HepG2 (cell line): ENCODE results near the gene HINT2. TPM values are rescaled to one million over a fixed set of nuclear protein-coding genes. Genes with fewer than 3 reads are reported as not detected.

Experiments
- BATF2 ChIP-seq: sonication (generic); formaldehyde crosslinking; IDR thresholded peaks from 2 replicates; pipeline ENCODE4 v1.8.0; 2022; ENCODE audit warnings: mild to moderate bottlenecking, missing genetic modification reagents, moderate library complexity
- CBX1 ChIP-seq: IDR thresholded peaks from one replicate; pipeline ENCODE4 v1.6.1; 2016; ENCODE audit warnings: antibody characterized with exemption, low read depth
- CEBPB ChIP-seq: IDR thresholded peaks from 2 replicates; pipeline ENCODE4 v1.6.1; 2011; ENCODE audit warnings: low read depth, low read length, improper control_type of control experiment, borderline replicate concordance
- FOXO1 ChIP-seq: sonication (generic); formaldehyde crosslinking; IDR thresholded peaks from 2 replicates; pipeline ENCODE4 v1.4.0; 2020; ENCODE audit warnings: missing genetic modification reagents
- ISX ChIP-seq: sonication (generic); formaldehyde crosslinking; conservative IDR thresholded peaks from 2 replicates; pipeline ENCODE4 v1.5.0; 2020; ENCODE audit warnings: missing genetic modification reagents
- KLF13 ChIP-seq: sonication (generic); formaldehyde crosslinking; IDR thresholded peaks from 2 replicates; pipeline ENCODE4 v1.4.0; 2020; ENCODE audit warnings: mild to moderate bottlenecking, missing genetic modification reagents
- PPARG ChIP-seq: conservative IDR thresholded peaks from 2 replicates; pipeline ENCODE4 v1.6.1; 2016; ENCODE audit warnings: missing biosample characterization, missing genetic modification reagents
- SRY ChIP-seq: sonication (generic); formaldehyde crosslinking; IDR thresholded peaks from 2 replicates; pipeline ENCODE4 v1.8.0; 2022; ENCODE audit warnings: mild to moderate bottlenecking, missing genetic modification reagents
- TEAD2 ChIP-seq: sonication (generic); formaldehyde crosslinking; IDR thresholded peaks from 2 replicates; pipeline ENCODE4 v1.9.0; 2021; ENCODE audit warnings: missing genetic modification reagents
- USF2 ChIP-seq, 2 experiments: sonication (generic) in 1 of 2; formaldehyde crosslinking in 1 of 2; IDR thresholded peaks; 2 replicates each; pipeline versions ENCODE4 v1.5.1 to v1.6.1; 2011 to 2020; ENCODE audit warnings: borderline replicate concordance in 1 of 2, low read depth in 1 of 2, low read length in 1 of 2, mild to moderate bottlenecking in 1 of 2, missing genetic modification reagents in 1 of 2, moderate library complexity in 1 of 2
- ZBTB10 ChIP-seq: sonication (generic); formaldehyde crosslinking; IDR thresholded peaks from 2 replicates; pipeline ENCODE4 v1.4.0; 2020; ENCODE audit warnings: missing genetic modification reagents, borderline replicate concordance
- ZBTB44 ChIP-seq: sonication (generic); formaldehyde crosslinking; IDR thresholded peaks from 2 replicates; pipeline ENCODE4 v1.4.0; 2020; ENCODE audit warnings: missing genetic modification reagents
- ZFP36L1 ChIP-seq: sonication (generic); formaldehyde crosslinking; IDR thresholded peaks from 2 replicates; pipeline ENCODE4 v1.8.0; 2022; ENCODE audit warnings: mild to moderate bottlenecking, missing genetic modification reagents, moderate library complexity
- ZNF317 ChIP-seq: sonication (generic); formaldehyde crosslinking; IDR thresholded peaks from 2 replicates; pipeline ENCODE4 v1.5.0; 2020; ENCODE audit warnings: mild to moderate bottlenecking, missing genetic modification reagents
- ZNF414 ChIP-seq: sonication (generic); formaldehyde crosslinking; IDR thresholded peaks from 2 replicates; pipeline ENCODE4 v1.5.0; 2020; ENCODE audit warnings: missing genetic modification reagents
- ZNF557 ChIP-seq: sonication (generic); formaldehyde crosslinking; IDR thresholded peaks from 2 replicates; pipeline ENCODE4 v1.4.0; 2020; ENCODE audit warnings: missing genetic modification reagents
- ZNF639 ChIP-seq: conservative IDR thresholded peaks from 2 replicates; pipeline ENCODE4 v1.6.1; 2018; ENCODE audit warnings: missing genetic modification reagents
- ZNF775 ChIP-seq: sonication (generic); formaldehyde crosslinking; IDR thresholded peaks from 2 replicates; pipeline ENCODE4 v1.4.0; 2020; ENCODE audit warnings: missing genetic modification reagents, mild to moderate bottlenecking, moderate library complexity, borderline replicate concordance
- ZSCAN30 ChIP-seq: sonication (generic); formaldehyde crosslinking; IDR thresholded peaks from 2 replicates; pipeline ENCODE4 v1.5.0; 2020; ENCODE audit warnings: mild to moderate bottlenecking, missing genetic modification reagents
- polyA plus RNA-seq, 8 experiments: library from polyadenylated mRNA; depleted of rRNA in 3 of 8; stranded (reverse) in 7 of 8; unstranded in 1 of 8; fragments of >200 nt; fragmentation: Illumina TruSeq in 4 of 8; extraction: Trizol in 4 of 8; gene quantifications; 2 replicates each; pipeline versions ENCODE4 v1.2.1 to v1.2.3, GENCODE V29; 2011 to 2016; ENCODE audit warnings: low read depth in 4 of 8, missing spikeins in 1 of 8, mixed read lengths in 1 of 8; ENCODE audit not compliant: insufficient read depth in 1 of 8
- total RNA-seq, 5 experiments: library from RNA; depleted of rRNA; stranded (reverse); fragments of >200 nt; fragmentation: Illumina TruSeq; extraction: Trizol; gene quantifications; 2 replicates each; pipeline ENCODE4 v1.2.3, GENCODE V29; 2016; ENCODE audit warnings: low read depth in 1 of 5

Gene HINT2
- total and polyA plus RNA-seq, 2 of the 13 experiments (the other 11 are each of a cell fraction or from before 2014, with no cell fraction given): 37.9 to 56.2 TPM

GRCh38 chr9:35814106-35814840, 569 bp downstream of the HINT2 start (continued):
- TF ChIP-seq ZBTB44 (CRISPR knock-in tag) (no peak), ZNF639 (CRISPR knock-in tag) (no peak; the same call in 1 of the 2 replicates), ZFP36L1 (CRISPR knock-in tag) (no peak; the same call in 1 of the 2 replicates), FOXO1 (no peak; the same call in 1 of the 2 replicates), ZBTB10 (CRISPR knock-in tag) (peak; percentile 21; the same call in 1 of the 2 replicates), SRY (CRISPR knock-in tag) (no peak; the same call in 1 of the 2 replicates), ZSCAN30 (CRISPR knock-in tag) (no peak), ZNF317 (no peak), PPARG (CRISPR knock-in tag) (peak; percentile 99), ISX (no peak), BATF2 (CRISPR knock-in tag) (no peak), CEBPB (peak; percentile 83; the same call in 1 of the 2 replicates), ZNF557 (CRISPR knock-in tag) (0 out of 2 replicates have a peak, but pooled peaks have one; percentile 36), KLF13 (no peak), CBX1 (no peak), ZNF414 (0 out of 2 replicates have a peak, but pooled peaks have one; percentile 12), ZNF775 (CRISPR knock-in tag) (no peak), TEAD2 (CRISPR knock-in tag) (no peak), USF2 (IDR thresholded peaks at IDR 0.05; ENCODE audit: low read depth, low read length) (no peak), USF2 (CRISPR knock-in tag; IDR thresholded peaks at IDR 0.05; ENCODE audit: borderline replicate concordance) (peak; percentile 53; the same call in 1 of the 2 replicates)
